ENCODE data around the gene ZNF304. TPM values are rescaled to one million over a fixed set of nuclear protein-coding genes. Genes with fewer than 3 reads are reported as not detected.
A peak's percentile ranks its signal among the peaks of the same experiment; 100 is the strongest.

ZNF304 gene
- total RNA-seq: 10 to 100 TPM in 1 of 4 donors, 1 to 10 TPM in 3; 7.1 to 12.4 (median 8.5) TPM

- H3K36me3 ChIP-seq: peaks cover 32 to 34% (median 33%) of the 10 kb centered on the region in 4 donors
- intact Hi-C loops (cut with DNase I): loop anchor here (10.0 kb wide), 1 partner anchor 66 kb away; the partner anchor contains the start of gene ZNF460
- 1% methylated on average over 45 of the region's 57 CpGs for WGBS
- H3K27ac ChIP-seq (replicated peaks in 1 of 4): peak within 1 kb of the TSS; percentile 83 to 89 (median 86)
- TF ChIP-seq POLR2A (IDR thresholded peaks at IDR 0.05; ENCODE audit: low read depth) (no peak), EP300 (IDR thresholded peaks at IDR 0.05) (no peak), POLR2AphosphoS5 (IDR thresholded peaks at IDR 0.05) (peak; percentile 81 to 95)
- peak; percentile 97 for DNase-seq (ENCODE audit: extremely low spot score)
- H3K4me3 ChIP-seq: peak within 1 kb of the TSS; percentile 84 to 96 (median 91)
- H3K27me3 ChIP-seq: no peaks in the 10 kb centered on the region
- peaks cover 0 to 31% (median 15%) of the 10 kb centered on the region in 4 donors for H3K9me3 ChIP-seq
- peaks cover 11 to 29% (median 27%) of the 10 kb centered on the region in 4 donors for H3K4me1 ChIP-seq
These were observed at the start of gene ZNF304 for GRCh38 chr19:57350877-57351805. ZNF304 (plus strand) TSS chr19:57351271; CDS start chr19:57351665, 394 bp downstream.

GRCh38 chr19:57302020-57302465 lies 49.0 kb upstream of the ZNF304 start:
- H3K27me3 ChIP-seq: no peaks in the 10 kb centered on the region
- TF ChIP-seq CTCF (IDR thresholded peaks at IDR 0.05): no peak
- no peak for TF ChIP-seq POLR2AphosphoS5 (IDR thresholded peaks at IDR 0.05)
- TF ChIP-seq EP300 (IDR thresholded peaks at IDR 0.05): no peak
- TF ChIP-seq POLR2A (IDR thresholded peaks at IDR 0.05; ENCODE audit: low read depth): no peak
- DNase-seq (ENCODE audit: extremely low spot score): no peak
- H3K4me1 ChIP-seq: peaks cover 7 to 15% (median 10%) of the 10 kb centered on the region in 4 donors
- no peak overlapping the region for H3K4me3 ChIP-seq
- intact Hi-C loops (cut with DNase I): no loop called here
- H3K9me3 ChIP-seq: peaks cover 0 to 4% (median 0%) of the 10 kb centered on the region in 4 donors
- no peak overlapping the region for H3K27ac ChIP-seq (replicated peaks in 1 of 4)
- 100% methylated on average over 1 of the region's 1 CpG for WGBS
- peaks cover 0 to 74% (median 26%) of the 10 kb centered on the region in 4 donors for H3K36me3 ChIP-seq

GRCh38 chr19:57302727-57303401 lies 48.2 kb upstream of the ZNF304 start:
- intact Hi-C loops (cut with DNase I): no loop called here
- Histone ChIP-seq H3K36me3 (peaks cover 0 to 74% (median 26%) of the 10 kb centered on the region in 4 donors), H3K27me3 (no peaks in the 10 kb centered on the region), H3K4me1 (peaks cover 7 to 15% (median 10%) of the 10 kb centered on the region in 4 donors), H3K4me3 (no peak overlapping the region), H3K9me3 (peaks cover 0 to 4% (median 0%) of the 10 kb centered on the region in 4 donors), H3K27ac (replicated peaks in 1 of 4) (no peak overlapping the region)
- 91% methylated on average over 7 of the region's 7 CpGs for WGBS
- DNase-seq (ENCODE audit: extremely low spot score): no peak
- TF ChIP-seq POLR2A (IDR thresholded peaks at IDR 0.05; ENCODE audit: low read depth) (no peak), CTCF (IDR thresholded peaks at IDR 0.05) (no peak), EP300 (IDR thresholded peaks at IDR 0.05) (no peak), POLR2AphosphoS5 (IDR thresholded peaks at IDR 0.05) (no peak)

GRCh38 chr19:57305056-57305455 lies 46.0 kb upstream of the ZNF304 start:
- Histone ChIP-seq H3K4me3 (no peak overlapping the region), H3K27ac (replicated peaks in 1 of 4) (no peak overlapping the region), H3K36me3 (peaks cover 0 to 54% (median 14%) of the 10 kb centered on the region in 4 donors), H3K4me1 (peaks cover 7 to 15% (median 10%) of the 10 kb centered on the region in 4 donors), H3K27me3 (no peaks in the 10 kb centered on the region), H3K9me3 (no peaks in the 10 kb centered on the region)
- intact Hi-C loops (cut with DNase I): no loop called here
- no peak for TF ChIP-seq POLR2AphosphoS5 (IDR thresholded peaks at IDR 0.05)
- no peak for TF ChIP-seq POLR2A (IDR thresholded peaks at IDR 0.05; ENCODE audit: low read depth)
- TF ChIP-seq EP300 (IDR thresholded peaks at IDR 0.05): no peak
- TF ChIP-seq CTCF (IDR thresholded peaks at IDR 0.05): no peak
- DNase-seq (ENCODE audit: extremely low spot score): no peak
- WGBS: 0% methylated on average over 1 of the region's 1 CpG

Data from esophagus muscularis mucosa (tissue), 4 donors.